ENCODE measurements around the gene OR6C65. TPM values are rescaled to one million over a fixed set of nuclear protein-coding genes. Genes with fewer than 3 reads are reported as not detected.

Gene OR6C65
- total RNA-seq = not detected

GRCh38 chr12:55400229-55400628 lies at the start of gene OR6C65:
Gene OR6C65 (plus strand): TSS chr12:55400529. CDS start chr12:55400529, 0 bp downstream.

GRCh38 chr12:55362675-55363074 lies 37.7 kb upstream of the OR6C65 start, which contains the start of gene OR6C75:
Gene OR6C75 (plus strand): TSS chr12:55362975. CDS start chr12:55365111, 2,136 bp downstream.

GRCh38 chr12:55425954-55426353 lies 25.6 kb downstream of the OR6C65 start, which contains the start of gene OR6C76:
Gene OR6C76 (plus strand): TSS chr12:55426254. CDS start chr12:55426254, 0 bp downstream.

GRCh38 chr12:55443776-55444175 lies 43.4 kb downstream of the OR6C65 start, which contains the start of gene OR6C2:
Gene OR6C2 (plus strand): TSS chr12:55444076. CDS start chr12:55452214, 8,138 bp downstream.

Other genes starting within 250 kb of the OR6C65 start
- gene OR10A7, start 179.5 kb upstream of the OR6C65 start, total RNA-seq = not detected
- gene OR6C74, start 155.9 kb upstream of the OR6C65 start, total RNA-seq = not detected
- gene OR6C6, start 104.0 kb upstream of the OR6C65 start, total RNA-seq = not detected
- not detected for gene OR6C1, start 86.2 kb upstream of the OR6C65 start, total RNA-seq
- not detected for gene OR6C3, start 69.8 kb upstream of the OR6C65 start, total RNA-seq
- gene OR6C75, start 37.6 kb upstream of the OR6C65 start, total RNA-seq = not detected
- not detected for gene OR6C76, start 25.7 kb downstream of the OR6C65 start, total RNA-seq
- gene OR6C2, start 43.5 kb downstream of the OR6C65 start, total RNA-seq = not detected
- not detected for gene OR6C70, start 69.6 kb downstream of the OR6C65 start, total RNA-seq
- not detected for gene OR6C68, start 91.8 kb downstream of the OR6C65 start, total RNA-seq
- gene OR6C4, start 149.1 kb downstream of the OR6C65 start, total RNA-seq = not detected
- gene OR2AP1, start 171.9 kb downstream of the OR6C65 start, total RNA-seq = not detected
- not detected for gene OR10P1, start 236.4 kb downstream of the OR6C65 start, total RNA-seq

Data from camera-type eye (tissue), 1 donor.